CD4-positive, alpha-beta T cell treated with Interleukin-2 at 100 ng/mL for 4 hours (primary cell): ENCODE measurements around the gene NBDY.
"Not testable (repeated sequence)": the region's sequence is repeated elsewhere in the genome, so short reads cannot be mapped to it uniquely, and the experiment has no call there.

Experiments used
- DNase-seq: peaks from one replicate; pipeline ENCODE4 v3.0.0-alpha.2; 2020; ENCODE audit warnings: low spot score

Gene NBDY, protein sequence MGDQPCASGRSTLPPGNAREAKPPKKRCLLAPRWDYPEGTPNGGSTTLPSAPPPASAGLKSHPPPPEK

DNA sequence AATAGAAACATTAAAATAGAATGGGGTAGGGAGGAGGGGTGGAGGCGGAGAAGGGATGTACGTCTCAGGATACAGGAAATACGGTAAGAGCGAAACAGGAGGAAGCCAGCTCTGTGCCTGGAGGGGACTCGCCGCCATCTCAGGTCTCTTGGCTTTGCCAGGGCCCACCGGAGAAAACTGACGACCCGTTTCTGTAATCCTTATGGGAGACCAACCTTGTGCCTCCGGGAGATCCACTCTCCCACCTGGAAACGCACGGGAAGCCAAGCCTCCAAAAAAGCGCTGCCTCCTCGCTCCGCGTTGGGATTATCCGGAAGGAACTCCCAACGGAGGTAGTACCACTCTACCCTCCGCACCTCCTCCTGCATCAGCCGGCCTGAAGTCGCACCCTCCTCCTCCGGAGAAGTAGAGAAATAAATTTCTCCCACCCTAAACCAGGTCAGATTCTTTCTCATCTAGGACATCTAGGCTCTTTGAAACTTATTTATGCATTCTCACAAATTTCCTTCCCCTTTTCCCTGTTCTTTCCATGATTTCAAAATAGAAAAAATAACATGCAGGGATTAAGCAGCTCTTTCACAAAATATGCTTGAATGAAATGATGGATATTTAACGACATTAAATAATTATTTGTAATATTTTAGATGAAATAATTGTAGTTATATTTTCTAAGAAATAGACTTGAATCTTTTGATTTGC, at the start of gene NBDY:
NBDY (plus strand) TSS at position 92 of the 699 bp plus-strand sequence; CDS start at position 203, 111 bp downstream.
- peak; percentile 24 for DNase-seq

DNA sequence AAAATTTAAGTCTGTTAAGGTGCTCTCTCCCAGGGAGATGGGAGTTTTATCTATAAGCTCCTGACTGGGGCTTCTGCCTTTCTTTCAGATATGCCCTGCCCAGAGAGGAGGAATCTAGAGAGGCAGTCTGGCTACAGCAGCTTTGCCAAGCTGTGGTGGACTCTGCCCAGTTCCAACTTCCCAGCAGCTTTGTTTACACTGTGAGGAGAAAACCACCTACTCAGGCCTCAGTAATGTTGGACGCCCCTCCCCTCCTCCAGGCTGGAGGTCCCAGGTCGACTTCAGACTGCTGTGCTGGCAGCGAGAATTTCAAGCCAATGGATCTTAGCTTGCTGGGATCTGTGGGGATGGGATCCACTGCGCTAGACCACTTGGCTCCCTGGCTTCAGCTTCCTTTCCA, 24.5 kb upstream of the NBDY start:
- not testable (repeated sequence) for DNase-seq

DNA sequence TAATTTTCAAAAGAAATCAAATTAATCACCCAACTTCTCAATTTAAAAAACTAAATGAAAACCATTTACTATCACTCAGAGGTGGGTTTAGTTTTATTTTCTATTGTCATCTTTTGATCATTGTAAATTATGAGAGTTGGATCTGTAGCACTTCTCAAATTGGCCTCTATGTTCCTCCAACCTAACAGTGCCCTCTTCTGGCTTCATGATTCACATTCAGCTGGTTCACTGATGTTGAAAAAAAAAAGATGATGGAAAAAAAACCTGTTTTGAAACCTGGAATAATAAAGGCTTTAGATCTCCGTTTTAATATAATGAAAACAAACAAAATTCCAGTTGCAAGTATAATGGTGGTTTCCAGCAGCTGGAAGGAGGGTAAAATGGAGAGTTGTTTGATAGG, 2.4 kb upstream of the NBDY start:
- peak; percentile 56 for DNase-seq

DNA sequence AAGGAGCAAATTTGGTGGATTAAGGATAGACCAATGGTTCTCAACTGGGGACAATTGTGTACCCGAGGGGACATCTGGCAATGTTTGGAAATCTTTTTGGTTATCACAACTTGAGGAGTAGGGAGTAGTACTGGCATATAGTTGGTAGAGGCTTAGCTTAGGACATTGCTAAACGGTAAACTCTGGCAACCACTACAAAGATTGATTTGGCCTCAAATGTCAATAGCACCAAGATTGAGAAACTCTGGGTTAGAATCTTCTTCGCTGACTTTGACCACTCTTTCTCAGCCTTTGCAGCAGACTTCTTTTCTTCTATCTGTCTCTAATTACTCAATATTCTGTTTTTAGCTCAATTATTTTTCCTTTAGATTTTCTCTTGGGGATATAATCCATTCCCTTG, 1.5 kb upstream of the NBDY start:
- no peak for DNase-seq

DNA sequence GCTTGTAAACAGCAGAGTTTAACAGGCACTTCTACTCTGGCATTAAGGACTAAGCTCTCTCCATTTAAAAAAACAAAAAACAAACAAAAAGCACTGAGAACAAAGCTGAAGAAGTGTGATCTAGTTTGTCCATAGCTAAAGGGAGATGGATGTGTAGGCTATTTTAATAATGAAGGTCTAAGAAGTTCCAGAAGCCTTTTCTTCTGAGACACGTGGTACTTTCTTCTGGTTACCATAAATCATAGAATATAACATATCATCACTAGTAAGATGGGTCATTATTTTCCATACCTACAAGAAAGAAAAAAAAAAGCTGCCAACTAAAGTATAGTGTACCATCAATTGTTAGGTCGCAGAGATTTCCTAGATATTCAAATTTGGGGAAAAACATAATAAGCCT, 722 bp upstream of the NBDY start:
- DNase-seq: no peak

DNA sequence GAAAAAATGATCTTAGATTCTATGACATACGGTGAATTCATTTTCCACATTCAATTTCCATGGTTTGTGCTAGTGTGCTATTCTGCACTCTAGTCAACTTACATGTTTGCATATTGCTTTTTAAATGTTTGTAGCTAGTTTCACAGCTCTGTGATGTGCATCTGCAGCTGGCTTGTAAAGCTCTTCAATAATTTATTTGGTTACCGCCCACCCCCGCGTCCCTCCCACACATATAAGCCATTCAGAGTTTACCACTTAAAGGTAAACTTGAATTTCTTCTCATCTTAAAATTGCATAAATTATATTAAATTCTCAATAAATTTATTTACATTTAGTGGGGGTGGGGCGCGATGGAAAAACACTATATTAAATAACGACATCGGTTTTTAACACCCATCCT, 291 bp upstream of the NBDY start:
- DNase-seq: peak; percentile 5

DNA sequence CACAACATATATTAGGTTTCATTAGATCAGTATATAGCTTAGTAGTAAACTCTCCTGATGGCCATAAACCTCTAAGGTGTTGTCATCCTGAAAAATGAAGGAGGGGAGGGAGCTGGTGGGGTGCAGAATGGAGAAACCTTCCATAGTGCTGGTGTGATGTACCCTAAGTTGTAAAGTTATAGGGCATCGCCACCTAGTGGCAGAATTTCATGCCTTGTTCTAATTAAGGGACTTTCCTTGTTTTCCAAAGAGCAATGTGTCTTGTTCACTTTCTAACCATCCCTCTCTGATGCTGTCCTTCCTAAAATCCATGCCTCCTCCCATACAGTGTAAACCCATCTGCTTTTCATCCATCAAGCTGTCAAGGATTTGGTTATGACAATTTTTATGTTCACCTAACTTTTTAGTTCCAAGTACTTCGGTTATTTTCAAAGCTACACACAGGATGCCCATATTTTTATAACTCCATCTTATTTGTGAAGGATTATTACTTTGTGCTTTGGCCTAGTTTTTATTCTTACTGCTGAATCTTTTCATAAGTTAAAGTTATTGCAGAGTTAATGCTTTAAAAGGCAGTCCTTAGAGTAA, 4.5 kb downstream of the NBDY start:
- DNase-seq: peak; percentile 70

DNA sequence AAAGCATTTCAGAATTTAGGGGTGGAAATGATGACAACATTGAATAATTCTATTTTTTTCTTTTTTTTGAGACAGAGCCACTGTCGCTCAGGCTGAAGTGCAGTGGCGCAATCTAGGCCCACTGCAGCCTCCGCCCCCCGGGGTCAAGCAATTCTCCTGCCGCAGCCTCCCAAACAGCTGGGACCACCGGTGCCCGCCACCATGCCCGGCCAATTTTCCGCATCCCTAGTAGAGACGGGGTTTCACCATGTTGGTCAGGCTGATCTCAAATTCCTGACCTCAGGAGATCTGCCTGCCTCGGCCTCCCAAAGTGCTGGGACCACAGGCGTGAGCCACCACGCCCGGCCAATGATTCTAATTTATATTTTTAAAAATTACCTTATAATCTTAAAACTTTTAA, 7.2 kb downstream of the NBDY start:
- no peak for DNase-seq

DNA sequence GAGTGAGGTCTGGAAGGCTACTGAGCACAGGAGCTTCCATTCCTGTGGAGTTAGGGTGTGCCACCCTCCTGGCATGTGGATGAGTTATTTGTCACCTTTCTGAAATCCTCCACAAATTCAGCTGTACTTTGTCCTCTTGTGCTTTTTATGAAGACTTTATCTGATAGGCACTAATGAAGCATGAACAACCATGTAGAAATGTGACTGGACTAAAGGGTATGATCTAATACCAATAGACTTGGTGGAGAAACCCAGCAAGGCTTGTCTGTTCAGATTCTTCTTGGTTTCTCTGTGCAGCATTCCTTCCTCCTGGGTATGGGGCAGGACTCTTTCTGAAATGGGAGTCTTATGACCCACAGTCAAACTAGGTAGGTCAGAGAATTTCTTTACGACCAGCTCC, 9.6 kb downstream of the NBDY start:
- no peak for DNase-seq

DNA sequence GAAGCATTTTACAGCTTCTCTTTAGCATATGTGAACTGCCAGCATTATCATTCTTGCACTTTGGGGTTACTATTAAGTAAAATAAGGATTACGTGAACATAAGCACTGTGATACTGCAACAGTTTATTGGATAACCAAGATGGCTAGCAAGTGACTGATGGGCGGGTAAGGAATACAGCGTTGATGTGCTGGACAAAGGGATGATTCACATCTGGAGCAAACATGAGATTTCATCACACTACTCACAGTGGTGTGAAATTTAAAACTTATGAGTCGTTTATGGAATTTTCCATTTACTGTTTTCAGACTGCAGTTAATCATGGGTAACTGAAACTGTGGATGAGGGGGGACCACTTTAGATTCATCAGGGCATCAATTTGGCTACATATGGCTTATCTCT, 16.0 kb downstream of the NBDY start:
- no peak for DNase-seq

DNA sequence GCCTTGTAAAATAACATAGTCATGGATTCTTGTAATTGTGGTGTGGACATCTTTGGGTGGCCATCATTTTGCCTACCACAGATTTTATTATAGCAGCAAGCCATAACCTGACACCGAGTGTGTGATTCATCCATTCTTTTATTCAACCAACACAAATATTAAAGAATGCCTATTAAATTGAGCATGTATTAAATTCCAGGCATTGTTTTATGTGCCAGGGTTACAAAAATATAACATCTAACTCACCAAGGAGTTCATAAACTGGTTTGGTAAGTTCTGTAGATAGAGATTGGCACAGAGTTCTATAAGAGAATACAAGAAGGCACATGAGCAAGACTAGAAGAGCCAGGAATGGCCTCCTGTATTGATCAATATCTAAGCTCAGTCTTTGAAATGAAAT, 18.0 kb downstream of the NBDY start:
- DNase-seq: no peak

DNA sequence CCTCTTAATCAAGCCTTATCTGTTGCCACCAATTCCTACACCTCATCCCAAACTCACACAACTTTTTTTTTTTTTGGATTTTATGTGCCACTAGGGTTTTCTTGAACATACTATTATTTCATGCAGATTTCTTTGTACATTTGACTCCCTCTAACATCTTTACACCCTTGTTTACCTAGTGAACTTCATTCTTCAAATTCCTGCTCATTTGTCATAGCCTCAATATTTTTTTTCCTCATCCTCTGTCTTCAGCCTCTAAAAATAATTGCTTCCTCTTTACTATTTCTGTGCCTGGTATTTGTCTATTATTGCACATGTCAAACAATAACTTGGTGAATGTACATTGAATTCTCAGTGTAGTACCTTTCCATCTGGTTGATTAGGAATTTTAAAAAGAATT, 22.0 kb downstream of the NBDY start:
- no peak for DNase-seq

DNA sequence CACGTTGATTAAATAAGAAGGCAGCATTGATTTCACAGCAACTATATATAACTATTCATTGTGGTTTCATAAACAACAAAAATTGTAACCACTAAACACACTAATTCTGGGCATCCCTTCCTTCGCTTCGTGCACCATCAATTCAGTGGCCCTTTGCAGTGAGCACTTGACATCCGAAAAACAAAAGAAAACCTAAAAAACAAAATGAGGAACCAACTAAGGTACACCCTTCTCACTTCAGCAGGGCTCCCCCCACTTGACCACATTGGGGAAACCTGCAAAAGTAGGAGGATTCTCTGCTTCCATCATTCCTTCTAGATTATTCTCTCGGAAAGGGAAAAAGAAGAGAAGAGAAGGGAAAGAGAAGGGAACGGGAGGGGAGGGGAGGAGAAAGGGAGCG, 28.3 kb downstream of the NBDY start:
- DNase-seq: no peak

DNA sequence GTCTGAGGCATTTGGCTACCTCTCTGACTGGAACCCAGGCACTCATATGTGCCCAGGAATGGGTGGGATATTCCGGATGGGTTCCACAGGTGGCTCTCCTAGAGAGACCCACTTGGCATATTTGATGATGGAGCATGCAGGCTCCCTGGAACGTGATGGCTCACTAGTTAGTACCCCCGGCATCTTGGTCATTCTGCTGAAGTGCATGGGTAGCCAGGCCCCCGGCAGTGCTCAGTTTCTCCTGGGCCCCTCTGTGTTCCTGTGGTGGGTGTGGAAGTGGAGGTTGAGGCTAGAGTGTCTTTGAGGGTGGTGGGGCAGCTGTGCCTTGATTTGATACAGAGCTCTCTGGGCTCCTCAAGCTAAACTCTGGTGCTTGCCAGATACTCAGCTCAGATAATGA, 29.4 kb downstream of the NBDY start:
- DNase-seq: no peak

DNA sequence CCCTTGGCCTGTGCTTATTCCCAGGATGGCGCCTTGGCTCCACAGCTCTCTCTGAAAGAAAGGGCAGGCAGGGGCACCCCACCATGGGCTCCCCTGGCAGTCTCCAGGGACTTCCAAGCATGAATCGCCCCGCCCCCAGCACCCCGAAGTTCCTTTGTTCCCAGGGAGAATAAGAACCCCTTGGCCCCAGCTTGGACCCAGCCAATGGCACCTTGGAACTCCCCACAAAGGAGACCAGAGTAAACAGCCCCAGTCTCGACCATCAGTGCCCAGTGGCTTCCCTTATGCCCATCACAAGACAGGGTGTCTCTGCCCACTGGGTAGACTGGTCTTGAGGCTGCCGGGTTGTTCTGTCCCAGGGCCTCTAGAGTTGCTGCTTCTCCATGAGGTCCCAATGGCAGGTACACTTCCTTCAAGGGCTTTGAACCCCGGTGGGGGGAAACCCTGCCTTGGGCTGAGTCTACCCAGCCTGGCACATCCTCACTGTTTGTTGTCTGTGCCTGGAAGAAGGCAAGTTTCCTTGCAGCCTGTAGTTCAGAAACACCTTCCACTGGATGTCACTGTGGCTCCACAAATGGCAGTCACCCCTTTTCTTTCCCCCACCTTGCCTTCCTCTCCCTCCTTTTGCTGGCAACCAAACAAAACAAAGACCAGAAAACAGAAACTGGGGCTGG, 30.8 kb downstream of the NBDY start:
- DNase-seq: no peak

DNA sequence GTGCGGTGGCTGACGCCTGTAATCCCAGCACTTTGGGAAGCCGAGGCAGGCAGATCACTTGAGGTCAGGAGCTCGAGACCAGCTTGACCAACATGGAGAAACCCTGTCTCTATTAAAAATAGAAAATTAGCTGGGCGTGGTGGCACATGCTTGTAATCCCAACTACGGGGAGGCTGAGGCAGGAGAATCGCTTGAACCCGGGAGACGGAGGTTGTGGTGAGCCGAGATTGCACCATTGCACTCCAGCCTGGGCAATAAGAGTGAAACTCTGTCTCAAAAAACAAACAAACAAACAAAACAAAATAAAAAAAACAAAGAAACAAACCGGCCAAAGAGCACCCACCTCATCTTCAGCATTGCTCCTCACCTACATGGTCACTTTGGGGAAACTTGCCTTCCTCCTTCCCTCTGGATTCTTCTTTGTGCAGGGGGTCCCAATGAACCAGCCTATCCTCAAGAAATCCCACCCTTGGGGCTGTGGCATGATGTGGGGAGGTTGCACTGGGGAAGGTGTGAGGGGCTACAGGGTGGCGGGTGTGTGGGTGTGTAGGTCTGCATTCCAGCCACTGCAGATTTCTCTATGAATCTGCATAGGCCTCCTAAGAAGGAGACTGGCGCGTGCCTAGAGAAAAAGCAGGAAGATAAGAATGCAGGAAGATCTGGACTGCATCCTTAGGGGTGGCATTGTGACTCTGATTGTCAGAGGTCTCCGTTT, 31.5 kb downstream of the NBDY start:
- DNase-seq: not testable (repeated sequence)

DNA sequence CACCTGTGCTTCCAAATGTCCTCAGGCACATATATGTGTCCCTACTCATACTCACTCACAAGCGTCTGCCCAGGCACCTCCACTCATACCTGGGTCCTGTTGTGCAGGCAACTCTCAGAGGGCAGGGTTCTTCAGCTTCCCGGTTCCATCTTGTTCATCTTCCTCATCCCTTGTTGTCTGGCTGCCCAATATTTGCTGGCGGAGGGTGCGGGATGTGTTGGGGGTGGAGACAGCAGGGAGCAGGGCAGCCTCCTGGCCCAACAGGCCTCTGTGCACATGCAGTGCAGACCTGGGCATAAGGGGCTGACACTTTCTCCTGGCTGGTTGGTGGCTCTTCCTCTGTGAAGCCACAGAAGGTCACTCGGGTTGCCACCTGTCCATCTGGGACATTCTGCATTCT, 32.1 kb downstream of the NBDY start:
- DNase-seq: no peak

DNA sequence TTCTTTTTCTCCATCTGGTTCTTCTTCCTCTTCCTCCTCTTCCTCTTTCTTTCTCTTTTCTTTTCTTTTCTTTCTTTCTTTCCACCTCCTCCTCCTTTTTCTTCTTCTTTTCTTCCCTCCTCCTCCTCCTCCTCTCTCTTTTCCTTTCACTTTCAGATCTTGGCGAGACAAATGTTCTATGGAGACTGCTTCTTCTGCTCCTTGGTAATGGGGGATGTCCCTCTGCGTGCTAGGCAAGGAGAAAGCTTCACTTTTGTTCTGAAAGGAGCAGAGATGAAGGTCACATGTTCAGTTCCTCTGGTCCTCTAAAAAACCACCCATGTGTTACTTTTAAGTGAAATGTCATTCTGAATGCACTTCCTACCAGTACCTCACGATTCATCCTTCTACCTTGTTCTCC, 33.2 kb downstream of the NBDY start:
- no peak for DNase-seq

DNA sequence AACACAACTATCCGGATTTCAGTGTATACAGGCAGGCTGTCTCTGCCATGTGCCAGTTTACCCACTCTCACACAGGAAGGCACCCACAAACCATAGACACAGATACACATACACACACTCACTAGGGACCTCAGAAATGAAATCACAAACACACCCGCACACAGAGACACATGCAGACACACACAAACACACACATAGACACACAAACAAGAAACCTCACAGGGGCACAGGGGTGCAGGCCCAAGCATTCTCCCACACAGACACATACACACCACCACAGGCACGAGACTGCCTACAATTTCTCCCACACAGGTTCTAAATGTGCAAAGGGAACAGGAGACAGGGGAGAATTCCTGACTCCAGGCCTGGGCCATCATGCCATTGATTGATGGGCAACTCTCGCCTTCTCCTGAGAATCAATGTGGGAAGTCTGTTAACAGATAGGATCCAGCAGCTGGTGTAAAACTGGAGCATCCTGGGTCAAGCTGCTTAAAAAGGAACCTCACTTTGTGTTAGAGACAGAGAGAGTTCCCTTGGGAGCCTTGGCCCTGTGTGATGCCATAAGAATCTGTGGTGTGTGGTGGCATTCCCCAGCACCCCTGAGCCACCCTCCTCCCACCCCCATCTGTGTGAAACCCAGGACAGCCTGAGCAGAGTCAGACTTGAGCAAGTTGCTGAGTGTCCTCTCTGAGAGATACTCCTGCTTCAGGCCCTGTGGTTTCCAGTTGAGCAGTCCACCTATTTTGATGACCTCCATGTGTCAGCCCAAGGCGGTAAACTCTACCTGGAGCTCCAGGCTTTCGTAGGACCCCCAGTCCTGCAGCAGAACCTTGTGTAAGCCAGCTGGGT, 33.9 kb downstream of the NBDY start:
- DNase-seq: no peak

DNA sequence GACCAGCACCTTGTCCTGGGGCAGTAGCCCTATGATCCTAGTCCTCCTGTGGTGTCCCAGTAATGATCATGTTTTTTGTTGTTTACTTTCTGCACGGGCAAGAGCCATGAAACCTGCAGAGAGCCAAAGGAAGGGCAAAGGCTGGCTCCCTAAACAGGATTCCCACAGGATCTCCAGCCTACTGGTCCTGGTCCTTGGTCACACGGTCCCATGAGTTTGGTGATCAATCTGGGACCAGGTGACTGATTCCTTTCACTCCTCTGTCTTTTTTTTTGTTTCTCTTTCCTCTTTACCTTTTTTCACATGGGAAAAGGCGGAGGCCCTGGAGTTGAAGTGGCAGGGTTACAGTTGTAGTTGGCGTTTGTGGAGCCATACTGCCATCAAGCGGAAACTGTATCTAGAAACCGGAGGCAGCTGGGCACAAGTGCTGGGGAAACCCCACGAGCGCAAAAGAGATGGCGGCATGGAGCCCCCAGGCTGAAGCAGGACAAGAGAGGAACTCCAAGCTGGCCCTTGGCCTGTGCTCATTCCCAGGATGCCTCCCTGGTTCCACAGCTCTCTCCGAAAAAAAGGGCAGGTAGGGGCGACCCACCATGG, 34.6 kb downstream of the NBDY start:
- DNase-seq: peak; percentile 50
